Thoracic aorta (tissue), 2 donors: ENCODE data around the gene CTRB1. TPM values are rescaled to one million over a fixed set of nuclear protein-coding genes. Genes with fewer than 3 reads are reported as not detected.

Experiments
- ATAC-seq: fragments of 150-250 bp; one replicate; pipeline ENCODE4 v1.8.0; 2017; ENCODE audit warnings: low read depth; ENCODE audit not compliant: insufficient number of reproducible peaks, low FRiP score
- DNase-seq: peaks from one replicate; pipeline ENCODE4 v3.0.0-alpha.2; 2020; ENCODE audit warnings: low spot score
- H3K27ac ChIP-seq, 2 donors: fragments of 200-600 bp; sonication (generic); 1 replicate in 1 of 2; 2 replicates in 1 of 2; pipeline ENCODE4 v1.5.1; 2016; ENCODE audit warnings: mild to moderate bottlenecking in 2 of 2, moderate library complexity in 2 of 2
- H3K27me3 ChIP-seq: fragments of 200-600 bp; sonication (generic); replicated peaks from 2 replicates; pipeline ENCODE4 v1.6.0; 2016; ENCODE audit warnings: mild to moderate bottlenecking; ENCODE audit not compliant: insufficient read depth
- H3K36me3 ChIP-seq: fragments of 200-600 bp; sonication (generic); one replicate; pipeline ENCODE4 v1.5.1; 2016
- H3K4me1 ChIP-seq, 2 donors: fragments of 200-600 bp; sonication (generic); 1 replicate in 1 of 2; 2 replicates in 1 of 2; pipeline versions ENCODE4 v1.5.1 to v1.6.0; 2016; ENCODE audit warnings: low read depth in 2 of 2, mild to moderate bottlenecking in 1 of 2; ENCODE audit not compliant: control insufficient read depth in 1 of 2
- H3K4me3 ChIP-seq: fragments of 200-600 bp; sonication (generic); 2 replicates; pipeline ENCODE4 v1.5.1; 2016; ENCODE audit warnings: mild to moderate bottlenecking
- H3K9me3 ChIP-seq: fragments of 200-600 bp; sonication (generic); 2 replicates; pipeline ENCODE4 v1.5.1; 2016
- total RNA-seq, 2 donors: library from RNA; depleted of rRNA; stranded (reverse); fragments of >200 nt; gene quantifications; one replicate each; pipeline versions ENCODE4 v1.1.0 to v1.2.3, GENCODE V29; 2016
- TF ChIP-seq, protein P1 (sequence below): fragments of 200-600 bp; sonication (generic); IDR thresholded peaks from one replicate; pipeline ENCODE4 v1.5.1; 2019; ENCODE audit warnings: antibody characterized with exemption

CTRB1 gene
- total RNA-seq, 2 donors from 2014 or later: 4.9 to 9.3 TPM

GRCh38 chr16:75179208-75179607 lies 39.6 kb upstream of the CTRB1 start:
- no peaks in the 10 kb centered on the region for H3K36me3 ChIP-seq
- ATAC-seq (no peak), DNase-seq (no peak)
- no peak overlapping the region for H3K27ac ChIP-seq
- peaks cover 22% of the 10 kb centered on the region for H3K9me3 ChIP-seq
- TF ChIP-seq, protein P1, sequence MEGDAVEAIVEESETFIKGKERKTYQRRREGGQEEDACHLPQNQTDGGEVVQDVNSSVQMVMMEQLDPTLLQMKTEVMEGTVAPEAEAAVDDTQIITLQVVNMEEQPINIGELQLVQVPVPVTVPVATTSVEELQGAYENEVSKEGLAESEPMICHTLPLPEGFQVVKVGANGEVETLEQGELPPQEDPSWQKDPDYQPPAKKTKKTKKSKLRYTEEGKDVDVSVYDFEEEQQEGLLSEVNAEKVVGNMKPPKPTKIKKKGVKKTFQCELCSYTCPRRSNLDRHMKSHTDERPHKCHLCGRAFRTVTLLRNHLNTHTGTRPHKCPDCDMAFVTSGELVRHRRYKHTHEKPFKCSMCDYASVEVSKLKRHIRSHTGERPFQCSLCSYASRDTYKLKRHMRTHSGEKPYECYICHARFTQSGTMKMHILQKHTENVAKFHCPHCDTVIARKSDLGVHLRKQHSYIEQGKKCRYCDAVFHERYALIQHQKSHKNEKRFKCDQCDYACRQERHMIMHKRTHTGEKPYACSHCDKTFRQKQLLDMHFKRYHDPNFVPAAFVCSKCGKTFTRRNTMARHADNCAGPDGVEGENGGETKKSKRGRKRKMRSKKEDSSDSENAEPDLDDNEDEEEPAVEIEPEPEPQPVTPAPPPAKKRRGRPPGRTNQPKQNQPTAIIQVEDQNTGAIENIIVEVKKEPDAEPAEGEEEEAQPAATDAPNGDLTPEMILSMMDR: no peak
- no peak overlapping the region for H3K4me3 ChIP-seq
- no peaks in the 10 kb centered on the region for H3K27me3 ChIP-seq
- no peaks in the 10 kb centered on the region for H3K4me1 ChIP-seq

- Histone ChIP-seq H3K9me3 (peaks cover 4% of the 10 kb centered on the region), H3K36me3 (no peaks in the 10 kb centered on the region), H3K4me1 (no peaks in the 10 kb centered on the region), H3K27ac (no peak overlapping the region), H3K4me3 (no peak overlapping the region), H3K27me3 (no peaks in the 10 kb centered on the region)
- TF ChIP-seq, protein P1: no peak
- no peak for DNase-seq
- no peak for ATAC-seq
These were observed 37.2 kb upstream of the CTRB1 start for GRCh38 chr16:75181630-75182029.

GRCh38 chr16:75188832-75189477 lies 29.8 kb upstream of the CTRB1 start:
- H3K9me3 ChIP-seq: no peaks in the 10 kb centered on the region
- no peaks in the 10 kb centered on the region for H3K36me3 ChIP-seq
- ATAC-seq (no peak), DNase-seq (no peak)
- no peak overlapping the region for H3K4me3 ChIP-seq
- TF ChIP-seq, protein P1: no peak
- H3K27me3 ChIP-seq: no peaks in the 10 kb centered on the region
- H3K4me1 ChIP-seq: no peaks in the 10 kb centered on the region
- H3K27ac ChIP-seq: no peak overlapping the region

GRCh38 chr16:75189638-75190245 lies 29.0 kb upstream of the CTRB1 start:
- DNase-seq (no peak), ATAC-seq (no peak)
- H3K27ac ChIP-seq: no peak overlapping the region
- TF ChIP-seq, protein P1: no peak
- H3K27me3 ChIP-seq: no peaks in the 10 kb centered on the region
- H3K4me1 ChIP-seq: no peaks in the 10 kb centered on the region
- H3K36me3 ChIP-seq: no peaks in the 10 kb centered on the region
- H3K9me3 ChIP-seq: no peaks in the 10 kb centered on the region
- no peak overlapping the region for H3K4me3 ChIP-seq

DNA sequence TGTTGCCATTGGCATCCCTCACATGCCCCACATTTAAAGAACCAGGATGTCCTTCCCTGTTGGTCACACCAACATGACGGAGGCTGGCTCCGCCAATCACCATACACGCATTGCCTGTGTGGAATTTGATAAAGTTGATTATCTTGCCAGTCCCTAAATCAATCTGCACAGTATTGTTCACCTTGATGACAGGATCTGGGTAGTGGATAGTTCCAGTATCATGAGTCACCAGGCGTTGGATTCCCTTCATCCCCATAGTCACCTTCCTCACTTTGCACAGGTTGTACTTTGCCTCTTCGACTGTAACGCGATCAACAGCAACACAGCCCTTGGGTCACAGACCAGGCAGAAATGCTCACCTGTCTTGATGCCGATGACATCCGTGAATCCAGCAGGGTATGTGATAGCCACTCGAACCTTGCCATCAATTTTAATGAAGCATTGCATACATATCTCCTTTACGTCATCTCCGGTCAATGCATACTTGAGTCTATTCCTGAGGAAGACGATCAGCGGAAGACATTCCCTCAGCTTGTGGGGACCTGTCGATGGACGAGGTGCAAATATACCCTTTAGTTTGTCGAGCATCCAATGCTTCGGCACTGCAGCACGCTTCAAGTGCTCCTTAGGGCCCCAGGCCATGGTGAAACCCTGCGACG lies 26.1 kb upstream of the CTRB1 start:
- Histone ChIP-seq H3K36me3 (no peaks in the 10 kb centered on the region), H3K27me3 (no peaks in the 10 kb centered on the region), H3K4me3 (no peak overlapping the region), H3K4me1 (no peaks in the 10 kb centered on the region), H3K9me3 (no peaks in the 10 kb centered on the region), H3K27ac (no peak overlapping the region)
- ATAC-seq: no peak
- TF ChIP-seq, protein P1: no peak
- no peak for DNase-seq
